GM21529 (cell line): ENCODE data around the gene ANKFY1.
"Not testable (repeated sequence)": the region's sequence is repeated elsewhere in the genome, so short reads cannot be mapped to it uniquely, and the experiment has no call there.

Experiments used
- ATAC-seq: cut with Tn5 transposase; IDR thresholded peaks from one replicate; pipeline ENCODE4 v1.9.1; 2021; ENCODE audit not compliant: unreplicated experiment

The ANKFY1 gene

DNA sequence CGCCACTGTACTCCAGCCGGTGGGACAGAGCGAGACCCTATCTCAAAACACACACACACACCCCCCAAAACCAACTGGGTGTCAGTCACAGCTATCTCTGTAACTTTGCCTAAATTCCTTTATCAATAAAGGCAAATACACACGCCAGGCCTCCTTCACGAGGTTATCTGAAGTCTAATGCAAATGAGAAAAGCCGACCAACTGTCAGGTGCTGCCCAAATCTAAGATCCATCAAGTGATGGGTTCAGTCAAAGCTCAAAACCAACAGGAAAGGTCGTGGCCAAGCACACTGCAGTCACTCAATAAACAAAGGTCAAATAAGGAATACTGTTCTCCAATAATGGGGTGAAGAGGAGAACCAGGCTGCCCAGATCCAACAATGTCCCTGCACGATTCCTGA is 1.1 kb downstream of the ANKFY1 start:
- peak; percentile 5 for ATAC-seq

DNA sequence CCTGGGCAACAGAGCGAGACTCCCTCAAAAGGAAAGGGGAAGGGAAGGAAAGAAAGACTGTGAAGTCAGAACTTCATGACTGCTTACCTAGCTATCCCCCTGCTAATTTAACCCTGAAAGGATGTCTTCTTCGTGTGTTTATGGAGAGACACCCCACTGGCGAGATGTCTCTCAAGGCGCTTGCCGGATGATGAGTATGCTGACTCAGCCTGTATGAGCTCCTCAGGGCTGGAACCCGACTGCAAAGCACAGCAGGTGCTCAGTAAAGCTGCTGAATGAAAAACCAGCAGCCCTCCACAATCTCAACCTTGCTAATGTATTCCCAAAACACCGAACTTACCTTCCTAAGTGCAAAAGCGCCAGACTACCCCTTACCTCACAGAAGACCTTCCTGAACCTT is 2.3 kb downstream of the ANKFY1 start:
- no peak for ATAC-seq

DNA sequence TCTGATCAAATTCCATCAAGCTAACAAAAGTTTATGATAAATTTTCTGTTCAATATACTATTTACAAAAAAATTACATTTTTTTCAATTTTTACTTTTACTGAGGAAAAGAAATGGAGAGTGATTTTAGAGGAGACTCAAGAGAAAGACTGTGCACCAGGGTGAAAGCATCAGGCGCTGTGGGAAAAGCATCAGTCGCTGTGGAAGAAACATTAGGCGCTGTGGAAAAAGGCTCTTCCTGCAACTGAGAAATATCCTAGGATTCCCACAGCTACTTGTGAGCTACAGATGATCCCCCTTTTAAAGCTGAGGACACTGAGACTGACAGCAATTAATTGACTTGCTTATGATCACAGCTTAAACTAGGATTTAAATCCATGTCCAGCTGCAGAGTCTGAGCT is 4.9 kb downstream of the ANKFY1 start:
- no peak for ATAC-seq

- no peak for ATAC-seq
Measured at GRCh38 chr17:4256952-4257351, 6.8 kb downstream of the ANKFY1 start.

DNA sequence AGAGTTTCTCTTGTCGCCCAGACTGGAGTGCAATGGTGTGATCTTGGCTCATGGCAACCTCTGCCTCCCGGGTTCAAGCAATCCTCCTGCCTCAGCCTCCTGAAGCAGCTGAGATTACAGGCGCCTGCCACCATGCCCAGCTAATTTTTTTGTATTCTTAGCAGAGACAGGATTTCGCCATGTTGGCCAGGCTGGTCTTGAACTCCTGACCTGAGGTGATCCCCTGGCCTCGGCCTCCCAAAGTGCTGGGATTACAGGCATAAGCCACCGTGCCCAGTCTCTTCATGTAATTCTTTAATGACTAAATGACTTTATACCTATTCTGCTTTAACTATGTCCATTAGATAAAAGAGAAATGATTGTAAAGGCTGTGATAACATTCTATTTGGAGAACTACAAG is 8.5 kb downstream of the ANKFY1 start:
- not testable (repeated sequence) for ATAC-seq

- no peak for ATAC-seq
Measured at GRCh38 chr17:4250887-4251286, 12.9 kb downstream of the ANKFY1 start.

GRCh38 chr17:4249452-4250029 is 14.2 kb downstream of the ANKFY1 start:
- ATAC-seq = no peak

GRCh38 chr17:4248504-4249277 is 15.1 kb downstream of the ANKFY1 start:
- ATAC-seq = no peak

DNA sequence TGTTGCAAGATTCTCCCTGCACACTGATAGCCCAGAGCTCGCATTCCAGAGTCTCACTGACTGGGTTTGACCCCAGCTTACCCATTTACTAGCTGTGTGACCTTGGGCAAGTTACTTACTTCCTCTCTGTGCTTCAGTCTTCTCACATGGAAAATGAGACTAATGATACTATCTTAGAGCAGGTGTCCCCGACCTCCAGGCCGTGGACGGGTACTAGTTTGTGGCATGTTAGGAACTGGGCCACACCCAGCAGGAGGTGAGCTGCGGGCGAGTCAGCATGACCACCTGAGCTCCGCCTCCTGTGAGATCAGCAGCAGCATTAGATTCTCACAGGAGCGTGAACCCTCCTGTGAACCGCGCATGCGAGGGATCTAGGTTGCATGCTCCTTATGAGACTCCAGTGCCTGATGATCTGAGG is 15.8 kb downstream of the ANKFY1 start:
- no peak for ATAC-seq

DNA sequence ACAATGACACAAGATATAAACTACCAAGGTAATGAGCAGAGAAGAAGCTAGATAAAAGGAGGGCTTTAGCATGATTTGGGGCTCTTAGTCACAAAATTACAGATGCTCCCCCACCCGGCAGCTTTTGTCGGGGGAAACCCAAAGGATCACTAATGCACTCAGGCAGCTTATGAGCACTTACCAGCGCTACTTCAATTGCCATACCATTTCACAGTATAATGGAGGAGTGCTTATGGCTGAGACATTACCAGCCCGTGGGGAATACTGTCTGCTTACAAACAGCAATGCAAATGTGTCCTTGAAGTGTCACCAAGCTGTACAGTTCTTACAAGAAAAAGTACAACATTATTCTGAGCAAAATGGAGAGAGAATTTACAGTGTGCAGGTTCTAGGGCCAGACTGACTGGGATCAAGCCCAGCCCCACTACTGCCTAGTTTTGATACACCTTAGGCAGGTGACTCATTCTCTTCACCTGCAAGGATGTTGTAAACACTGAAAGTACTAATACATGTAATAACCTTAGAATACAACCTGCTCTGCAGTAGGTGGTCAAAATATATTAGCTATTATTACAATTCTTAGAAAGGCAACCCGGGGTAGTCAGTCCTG is 16.3 kb downstream of the ANKFY1 start:
- ATAC-seq = no peak

- ATAC-seq = no peak
Measured at GRCh38 chr17:4246674-4247073, 17.1 kb downstream of the ANKFY1 start.

- no peak for ATAC-seq
Measured at GRCh38 chr17:4241535-4241934, 22.2 kb downstream of the ANKFY1 start.

GRCh38 chr17:4236456-4236855 is 27.3 kb downstream of the ANKFY1 start:
- ATAC-seq = no peak

DNA sequence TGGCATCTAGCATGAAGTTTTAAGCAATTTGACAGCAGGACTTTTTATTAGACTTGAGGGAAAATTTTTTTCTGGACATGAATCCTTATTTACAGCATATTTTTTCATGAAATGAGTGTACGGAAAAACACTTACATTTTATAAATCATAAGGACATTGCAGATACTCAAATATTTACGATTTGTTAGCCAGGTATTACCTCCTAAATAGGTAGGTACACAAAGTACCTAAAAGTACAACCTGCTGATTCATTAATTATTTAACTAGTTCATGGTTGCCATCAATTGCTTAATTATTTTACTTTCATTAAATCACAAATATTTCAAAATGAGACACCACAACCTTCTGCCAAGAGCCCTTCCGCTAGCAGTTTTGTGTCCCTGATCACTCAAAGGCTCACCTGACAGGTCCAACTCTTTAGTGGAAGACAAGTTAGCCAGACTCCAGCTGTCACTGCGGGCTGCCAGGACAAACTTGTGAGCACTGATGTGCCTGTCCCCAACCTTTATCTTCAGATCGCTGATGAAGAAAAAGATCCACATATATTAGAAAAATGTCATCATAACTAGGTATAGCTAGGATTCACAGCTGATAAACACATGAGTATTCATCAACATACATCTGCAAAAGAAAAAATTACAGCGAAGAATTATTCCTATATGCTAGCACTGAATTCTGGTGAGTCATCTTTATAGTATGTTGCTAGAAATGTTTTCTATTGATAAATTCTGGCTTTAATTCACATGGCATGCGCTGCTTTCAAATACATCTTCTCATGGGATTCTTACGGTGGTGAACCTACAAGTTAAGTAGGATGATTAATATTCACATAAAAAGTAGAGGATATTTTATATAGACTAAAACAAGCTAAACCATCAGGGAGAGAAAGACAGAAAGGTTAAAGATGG is 28.2 kb downstream of the ANKFY1 start:
- ATAC-seq = no peak

DNA sequence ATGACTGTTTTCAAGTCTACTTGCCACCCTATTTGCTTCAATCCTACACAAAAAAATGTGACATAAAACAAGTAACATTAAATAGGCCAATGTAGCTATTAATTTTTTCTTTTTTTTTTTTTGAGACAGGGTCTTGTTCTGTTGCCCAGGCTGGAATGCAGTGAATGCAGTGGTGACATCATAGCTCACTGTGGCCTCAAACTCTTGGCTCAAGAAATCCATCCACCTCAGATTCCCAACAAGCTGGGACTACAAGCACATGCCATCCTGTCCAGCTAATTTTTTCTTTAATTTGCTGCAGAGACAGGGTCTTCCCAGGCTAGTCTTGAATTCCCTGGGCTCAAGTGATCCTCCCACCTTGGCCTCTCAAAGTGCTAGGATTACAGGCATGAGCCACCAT is 29.4 kb downstream of the ANKFY1 start:
- ATAC-seq = no peak

GRCh38 chr17:4233668-4234258 is 30.0 kb downstream of the ANKFY1 start:
- no peak for ATAC-seq

GRCh38 chr17:4232168-4232813 is 31.5 kb downstream of the ANKFY1 start:
- no peak for ATAC-seq

DNA sequence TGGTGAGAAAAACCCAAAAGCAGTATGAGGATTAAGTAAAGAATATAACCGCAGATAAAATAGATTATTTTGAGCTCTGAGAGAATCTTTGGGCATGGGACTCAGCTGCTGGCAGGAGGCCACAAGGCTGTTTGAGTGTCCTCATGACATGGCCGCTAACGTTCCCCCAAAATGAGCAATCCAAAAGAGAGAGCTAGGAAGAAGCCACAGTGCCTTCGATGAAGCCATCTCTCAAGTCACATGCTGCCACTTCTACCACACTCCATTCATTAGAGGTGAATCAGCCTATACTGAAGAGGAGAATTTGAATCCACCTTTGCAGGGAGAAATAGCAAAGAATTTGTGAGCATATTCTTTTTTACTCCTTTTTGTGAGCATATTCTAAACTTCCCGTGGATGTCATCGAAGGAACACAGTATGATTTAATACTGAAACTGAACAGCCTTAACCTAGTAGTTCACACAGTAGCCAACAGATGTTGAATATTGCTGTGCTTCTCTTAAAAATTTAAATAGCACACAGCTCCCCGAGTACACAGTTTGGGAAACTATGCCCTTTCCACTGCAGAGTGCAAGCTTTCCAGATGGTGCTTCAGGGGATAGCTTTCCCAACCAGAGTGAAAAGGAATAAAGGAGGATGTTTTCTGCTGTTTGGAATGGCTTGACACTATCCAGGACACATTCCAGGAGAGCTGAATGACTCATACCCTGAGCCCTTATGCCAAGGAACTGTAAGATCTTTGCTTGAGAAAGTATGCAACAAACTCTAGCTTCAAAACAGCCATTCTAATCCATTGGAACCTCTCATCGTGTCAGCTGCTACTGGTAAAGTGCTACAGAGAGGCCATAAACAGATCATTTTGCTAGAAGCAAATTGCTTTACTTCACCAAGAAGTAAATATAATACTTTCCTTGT is 33.9 kb downstream of the ANKFY1 start:
- no peak for ATAC-seq

DNA sequence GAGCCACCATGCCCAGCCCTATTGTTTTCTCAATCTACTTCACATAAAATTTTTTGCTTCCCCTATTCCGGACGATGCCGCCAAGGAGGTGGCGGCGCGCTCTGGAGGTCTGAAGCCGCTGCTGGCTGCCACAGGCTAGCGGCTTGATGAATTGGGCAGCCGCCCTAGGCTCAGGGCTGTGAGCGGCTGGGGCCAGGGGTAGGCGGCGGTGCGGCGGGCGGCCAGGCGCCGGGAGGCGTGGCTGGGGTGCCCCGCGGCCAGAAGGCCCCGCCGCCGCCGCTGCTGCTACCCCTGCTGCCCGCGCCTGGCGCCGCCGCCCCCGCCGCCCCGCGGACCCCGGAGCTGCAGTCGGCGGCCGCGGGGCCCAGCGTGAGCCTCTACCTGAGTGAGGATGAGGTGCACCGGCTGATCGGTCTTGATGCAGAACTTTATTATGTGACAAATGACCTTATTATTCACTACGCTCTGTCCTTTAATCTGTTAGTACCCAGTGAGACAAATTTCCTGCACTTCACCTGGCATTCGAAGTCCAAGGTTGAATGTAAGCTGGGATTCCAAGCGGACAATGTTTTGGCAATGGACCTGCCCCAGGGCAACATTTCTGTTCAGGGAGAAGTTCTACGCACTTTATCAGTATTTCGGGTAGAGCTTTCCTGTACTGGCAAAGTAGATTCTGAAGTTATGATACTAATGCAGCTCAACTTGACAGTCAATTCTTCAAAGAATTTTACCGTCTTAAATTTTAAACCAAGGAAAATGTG is 41.7 kb downstream of the ANKFY1 start:
- no peak for ATAC-seq
